GM12891 (cell line): ENCODE data around the gene TACC2.

ENCODE experiments used
- PAX5 ChIP-seq: IDR thresholded peaks from 2 replicates; pipeline ENCODE4 v1.6.1; 2011; ENCODE audit warnings: low read length, moderate library complexity, mild to moderate bottlenecking; ENCODE audit not compliant: insufficient read depth, severe bottlenecking
- POLR2A ChIP-seq: IDR thresholded peaks from 2 replicates; pipeline ENCODE4 v1.6.1; 2011; ENCODE audit warnings: low read depth, low read length, control low read depth
- POLR2AphosphoS5 ChIP-seq: IDR thresholded peaks from 2 replicates; pipeline ENCODE4 v1.6.1; 2011; ENCODE audit warnings: low read depth, low read length, control low read depth
- POU2F2 ChIP-seq: IDR thresholded peaks from 2 replicates; pipeline ENCODE4 v1.6.1; 2011; ENCODE audit warnings: low read depth, mild to moderate bottlenecking, control low read depth, low read length, moderate library complexity
- SPI1 ChIP-seq: IDR thresholded peaks from 2 replicates; pipeline ENCODE4 v1.6.1; 2011; ENCODE audit warnings: low read depth, low read length, control low read depth
- TAF1 ChIP-seq: IDR thresholded peaks from 2 replicates; pipeline ENCODE4 v1.6.1; 2011; ENCODE audit warnings: low read depth, low read length, control low read depth

GRCh38 chr10:122249303-122249850, 260.4 kb downstream of the TACC2 start:
- no peak for TF ChIP-seq POLR2A
- no peak for TF ChIP-seq POLR2AphosphoS5
- TF ChIP-seq POU2F2, result no peak
- TF ChIP-seq TAF1, result no peak
- TF ChIP-seq SPI1, result no peak
- TF ChIP-seq PAX5, result no peak
